ENCODE results near the gene RUNX2. TPM values are rescaled to one million over a fixed set of nuclear protein-coding genes. Genes with fewer than 3 reads are reported as not detected.

The RUNX2 gene
- total and polyA plus RNA-seq, 2 experiments from 2014 or later, result 0.66 to 1.7 TPM

GRCh38 chr6:45300736-45301135 is 27.4 kb upstream of the RUNX2 start:
- peaks cover 11% of the 10 kb centered on the region for H3K36me3 Mint-ChIP-seq (ENCODE audit: low read depth)
- H3K4me1 Mint-ChIP-seq, result no peaks in the 10 kb centered on the region
- H3K36me3 ChIP-seq (ENCODE audit: insufficient read depth), result no peaks in the 10 kb centered on the region
- no peak overlapping the region for H3K4me2 ChIP-seq
- no peak overlapping the region for H3K4me3 Mint-ChIP-seq
- H3K27me3 Mint-ChIP-seq (ENCODE audit: insufficient read depth, low read depth, poor library complexity), result no peaks in the 10 kb centered on the region
- H3K27ac ChIP-seq (ENCODE audit: low read depth), result no peak overlapping the region
- no peak overlapping the region for H2AFZ ChIP-seq
- H3K4me1 ChIP-seq (ENCODE audit: insufficient read depth), result no peaks in the 10 kb centered on the region
- H3K27ac Mint-ChIP-seq, result no peak overlapping the region
- H3K79me2 ChIP-seq (replicated peaks; ENCODE audit: insufficient read depth), result peaks cover 1% of the 10 kb centered on the region; the same call in 1 of the 2 replicates
- H3K27me3 ChIP-seq (ENCODE audit: insufficient read depth), result no peaks in the 10 kb centered on the region
- H3K9me3 Mint-ChIP-seq, result peaks cover 9% of the 10 kb centered on the region
- DNase-seq (ENCODE audit: low spot score), result no peak
- no peak for ATAC-seq
- H3K9me2 ChIP-seq (ENCODE audit: insufficient read depth), result no peaks in the 10 kb centered on the region; the same call in 1 of the 2 replicates
- no peak for TF ChIP-seq JUNB (IDR thresholded peaks at IDR 0.05; ENCODE audit: unreplicated experiment)
- H3K4me3 ChIP-seq, result no peak overlapping the region
- no peaks in the 10 kb centered on the region for H3F3A ChIP-seq (replicated peaks; ENCODE audit: low read depth)
- H4K20me1 ChIP-seq (replicated peaks; ENCODE audit: insufficient read depth), result no peaks in the 10 kb centered on the region

- H3K27ac ChIP-seq (ENCODE audit: low read depth), result no peak overlapping the region
- H3K36me3 ChIP-seq (ENCODE audit: insufficient read depth), result 0 out of 2 replicates have a peak, but pooled peaks cover 3% of the 10 kb centered on the region
- no peaks in the 10 kb centered on the region for H3K4me1 ChIP-seq (ENCODE audit: insufficient read depth)
- peaks cover 5% of the 10 kb centered on the region; the same call in 1 of the 2 replicates for H3K79me2 ChIP-seq (replicated peaks; ENCODE audit: insufficient read depth)
- H3F3A ChIP-seq (replicated peaks; ENCODE audit: low read depth), result no peaks in the 10 kb centered on the region
- Mint-ChIP-seq H3K36me3 (ENCODE audit: low read depth) (peaks cover 19% of the 10 kb centered on the region), H3K27ac (no peak overlapping the region), H3K4me1 (no peaks in the 10 kb centered on the region), H3K27me3 (ENCODE audit: insufficient read depth, low read depth, poor library complexity) (no peaks in the 10 kb centered on the region), H3K9me3 (peaks cover 17% of the 10 kb centered on the region), H3K4me3 (no peak overlapping the region)
- H3K4me2 ChIP-seq, result no peak overlapping the region
- no peak overlapping the region for H3K4me3 ChIP-seq
- no peak overlapping the region for H2AFZ ChIP-seq
- H3K9me2 ChIP-seq (ENCODE audit: insufficient read depth), result no peaks in the 10 kb centered on the region; the same call in 1 of the 2 replicates
- H4K20me1 ChIP-seq (replicated peaks; ENCODE audit: insufficient read depth), result no peaks in the 10 kb centered on the region
- DNase-seq (ENCODE audit: low spot score) (no peak), ATAC-seq (no peak)
- no peaks in the 10 kb centered on the region for H3K27me3 ChIP-seq (ENCODE audit: insufficient read depth)
- no peak for TF ChIP-seq ZNF331 (CRISPR knock-in tag; IDR thresholded peaks at IDR 0.05; ENCODE audit: low read depth)
- no peak for TF ChIP-seq EZH2phosphoT487 (IDR thresholded peaks at IDR 0.05; ENCODE audit: unreplicated experiment)
- TF ChIP-seq ZNF462 (CRISPR knock-in tag; IDR thresholded peaks at IDR 0.05), result no peak
- no peak for TF ChIP-seq POLR2AphosphoS5 (IDR thresholded peaks at IDR 0.05; ENCODE audit: low read depth)
- no peak for TF ChIP-seq NANOG (IDR thresholded peaks at IDR 0.05; ENCODE audit: borderline replicate concordance)
- no peak for TF ChIP-seq EZH2 (IDR thresholded peaks at IDR 0.05; ENCODE audit: low read depth, unreplicated experiment)
- no peak for TF ChIP-seq CREB1 (CRISPR knock-in tag; IDR thresholded peaks at IDR 0.05; ENCODE audit: low read depth)
- TF ChIP-seq, protein P1, sequence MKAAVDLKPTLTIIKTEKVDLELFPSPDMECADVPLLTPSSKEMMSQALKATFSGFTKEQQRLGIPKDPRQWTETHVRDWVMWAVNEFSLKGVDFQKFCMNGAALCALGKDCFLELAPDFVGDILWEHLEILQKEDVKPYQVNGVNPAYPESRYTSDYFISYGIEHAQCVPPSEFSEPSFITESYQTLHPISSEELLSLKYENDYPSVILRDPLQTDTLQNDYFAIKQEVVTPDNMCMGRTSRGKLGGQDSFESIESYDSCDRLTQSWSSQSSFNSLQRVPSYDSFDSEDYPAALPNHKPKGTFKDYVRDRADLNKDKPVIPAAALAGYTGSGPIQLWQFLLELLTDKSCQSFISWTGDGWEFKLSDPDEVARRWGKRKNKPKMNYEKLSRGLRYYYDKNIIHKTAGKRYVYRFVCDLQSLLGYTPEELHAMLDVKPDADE (IDR thresholded peaks at IDR 0.05), result no peak
- no peak for TF ChIP-seq ZNF114 (CRISPR knock-in tag; IDR thresholded peaks at IDR 0.05)
- TF ChIP-seq JUNB (IDR thresholded peaks at IDR 0.05; ENCODE audit: unreplicated experiment), result no peak
- TF ChIP-seq STAT1 (IDR thresholded peaks at IDR 0.05; ENCODE audit: unreplicated experiment), result no peak
These were observed 26.6 kb upstream of the RUNX2 start for GRCh38 chr6:45301348-45302142.
